Neural crest cell (in vitro differentiated cells): ENCODE results near the gene SEMA3A. TPM values are rescaled to one million over a fixed set of nuclear protein-coding genes. Genes with fewer than 3 reads are reported as not detected.

Experiments
- DNase-seq: peaks from one replicate; pipeline ENCODE4 v3.0.0; 2021; ENCODE audit warnings: low read depth, mixed read lengths, low spot score
- H3K27ac Mint-ChIP-seq: one replicate; pipeline ENCODE4 v1.8.0; 2021; ENCODE audit warnings: mild to moderate bottlenecking, mixed read lengths; ENCODE audit not compliant: unreplicated experiment
- H3K27me3 Mint-ChIP-seq: 2 replicates; pipeline ENCODE4 v1.8.0; 2021; ENCODE audit warnings: low read depth, mild to moderate bottlenecking, mixed read lengths
- H3K36me3 Mint-ChIP-seq: 2 replicates; pipeline ENCODE4 v1.8.0; 2021; ENCODE audit warnings: low read depth, mild to moderate bottlenecking, mixed read lengths
- H3K4me1 Mint-ChIP-seq: 2 replicates; pipeline ENCODE4 v1.8.0; 2021; ENCODE audit warnings: mixed read lengths
- H3K4me3 Mint-ChIP-seq: one replicate; pipeline ENCODE4 v1.8.0; 2021; ENCODE audit warnings: mild to moderate bottlenecking, mixed read lengths
- H3K9me3 Mint-ChIP-seq: 2 replicates; pipeline ENCODE4 v1.8.0; 2021; ENCODE audit warnings: mixed read lengths
- total RNA-seq: library from RNA; stranded (reverse); gene quantifications from 2 replicates; pipeline ENCODE4 v1.2.1, GENCODE V29; 2021
- TF ChIP-seq, protein P1 (sequence below): fragments of 200-600 bp; sonication (generic); conservative IDR thresholded peaks from 2 replicates; pipeline ENCODE4 v1.5.0; 2021; ENCODE audit warnings: antibody characterized with exemption, mild to moderate bottlenecking

SEMA3A gene
- total RNA-seq, 1 donor from 2014 or later, result 24.7 TPM

DNA sequence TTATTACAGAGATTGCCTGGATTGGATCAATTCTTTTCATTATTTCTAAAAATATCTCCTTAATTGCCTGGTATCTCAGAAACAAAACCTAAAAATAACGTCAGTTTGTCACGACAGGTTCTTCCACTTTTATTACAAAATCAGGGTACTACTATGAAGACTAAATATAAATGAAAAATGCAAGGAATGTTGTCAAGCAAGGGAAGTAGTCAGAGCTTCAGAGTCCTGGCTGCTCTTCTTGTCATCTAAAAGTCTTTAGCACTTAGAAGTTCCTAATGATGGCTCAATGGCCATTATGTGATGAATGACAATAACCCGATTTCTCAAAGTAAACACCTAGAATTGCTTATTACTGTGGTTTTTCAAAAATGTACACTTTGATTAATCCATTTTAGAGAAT is 192.2 kb downstream of the SEMA3A start:
- TF ChIP-seq, protein P1, sequence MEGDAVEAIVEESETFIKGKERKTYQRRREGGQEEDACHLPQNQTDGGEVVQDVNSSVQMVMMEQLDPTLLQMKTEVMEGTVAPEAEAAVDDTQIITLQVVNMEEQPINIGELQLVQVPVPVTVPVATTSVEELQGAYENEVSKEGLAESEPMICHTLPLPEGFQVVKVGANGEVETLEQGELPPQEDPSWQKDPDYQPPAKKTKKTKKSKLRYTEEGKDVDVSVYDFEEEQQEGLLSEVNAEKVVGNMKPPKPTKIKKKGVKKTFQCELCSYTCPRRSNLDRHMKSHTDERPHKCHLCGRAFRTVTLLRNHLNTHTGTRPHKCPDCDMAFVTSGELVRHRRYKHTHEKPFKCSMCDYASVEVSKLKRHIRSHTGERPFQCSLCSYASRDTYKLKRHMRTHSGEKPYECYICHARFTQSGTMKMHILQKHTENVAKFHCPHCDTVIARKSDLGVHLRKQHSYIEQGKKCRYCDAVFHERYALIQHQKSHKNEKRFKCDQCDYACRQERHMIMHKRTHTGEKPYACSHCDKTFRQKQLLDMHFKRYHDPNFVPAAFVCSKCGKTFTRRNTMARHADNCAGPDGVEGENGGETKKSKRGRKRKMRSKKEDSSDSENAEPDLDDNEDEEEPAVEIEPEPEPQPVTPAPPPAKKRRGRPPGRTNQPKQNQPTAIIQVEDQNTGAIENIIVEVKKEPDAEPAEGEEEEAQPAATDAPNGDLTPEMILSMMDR, result no peak
- H3K36me3 Mint-ChIP-seq, result peaks cover 5% of the 10 kb centered on the region
- H3K4me3 Mint-ChIP-seq, result no peak overlapping the region
- DNase-seq, result no peak
- H3K27me3 Mint-ChIP-seq, result no peaks in the 10 kb centered on the region
- H3K27ac Mint-ChIP-seq, result no peak overlapping the region
- H3K9me3 Mint-ChIP-seq, result peaks cover 2% of the 10 kb centered on the region
- H3K4me1 Mint-ChIP-seq, result no peaks in the 10 kb centered on the region

DNA sequence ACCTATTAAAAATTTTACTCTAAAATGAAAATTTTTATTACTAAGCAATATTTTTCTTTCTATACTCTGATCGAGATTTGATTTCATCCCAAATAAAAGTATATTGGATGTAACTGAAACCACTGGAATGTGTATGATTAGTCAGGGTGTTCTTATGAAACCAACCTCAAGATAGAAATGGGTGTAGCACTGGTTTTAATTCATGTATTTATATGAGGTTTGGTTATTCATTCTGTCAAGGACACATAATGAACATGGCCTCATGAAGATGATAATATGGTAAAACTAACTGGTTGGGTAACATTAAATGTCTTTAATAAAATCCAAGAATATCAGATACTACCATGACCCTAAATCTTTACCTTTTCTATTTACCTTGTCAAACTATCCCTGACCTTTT is 197.7 kb downstream of the SEMA3A start:
- TF ChIP-seq, protein P1, result no peak
- Mint-ChIP-seq H3K27me3 (no peaks in the 10 kb centered on the region), H3K4me3 (no peak overlapping the region), H3K4me1 (no peaks in the 10 kb centered on the region), H3K9me3 (peaks cover 2% of the 10 kb centered on the region), H3K27ac (no peak overlapping the region), H3K36me3 (peaks cover 8% of the 10 kb centered on the region)
- no peak for DNase-seq

DNA sequence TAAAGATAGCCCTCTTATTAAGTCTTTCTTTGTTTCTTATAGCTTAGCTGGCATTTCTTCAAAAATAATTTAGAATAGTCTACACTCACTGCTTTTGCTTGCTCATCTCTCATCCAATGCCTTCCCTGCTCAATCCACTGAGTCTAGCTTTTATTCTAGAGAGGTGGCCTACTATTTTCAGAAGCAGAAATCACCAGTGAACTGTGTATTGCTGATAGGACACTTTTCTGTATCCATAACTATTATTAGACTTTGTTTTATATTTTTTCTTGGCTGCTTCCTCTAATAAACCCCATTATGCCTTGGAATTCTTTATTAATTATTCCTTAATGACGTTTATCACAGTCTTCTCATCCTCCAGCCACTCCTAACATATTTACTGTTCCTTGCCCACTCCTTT is 206.8 kb downstream of the SEMA3A start:
- Mint-ChIP-seq H3K36me3 (peaks cover 17% of the 10 kb centered on the region), H3K4me3 (no peak overlapping the region), H3K4me1 (peaks cover 4% of the 10 kb centered on the region), H3K27ac (no peak overlapping the region), H3K9me3 (no peaks in the 10 kb centered on the region), H3K27me3 (no peaks in the 10 kb centered on the region)
- no peak for DNase-seq
- TF ChIP-seq, protein P1, result no peak

DNA sequence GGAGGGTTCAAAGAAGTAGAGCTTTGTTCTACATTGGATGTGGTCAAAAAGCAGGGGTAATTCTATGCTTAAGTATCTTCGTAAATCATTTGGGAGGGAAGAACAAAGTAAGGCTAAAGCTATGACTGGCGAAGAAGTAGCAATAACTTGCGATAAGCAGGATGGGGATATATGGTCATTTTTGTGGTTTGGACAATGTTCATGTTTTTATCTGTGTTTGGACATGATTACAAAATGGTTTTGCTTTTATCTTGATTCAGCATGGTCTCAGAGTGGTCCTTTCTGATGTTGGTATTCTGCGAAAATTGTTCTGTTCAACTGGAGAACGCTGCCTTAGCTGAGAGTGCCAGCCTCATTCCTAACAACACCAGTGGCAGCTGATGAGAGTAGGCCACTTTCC is 208.8 kb downstream of the SEMA3A start:
- Mint-ChIP-seq H3K4me3 (no peak overlapping the region), H3K36me3 (peaks cover 21% of the 10 kb centered on the region), H3K27ac (no peak overlapping the region), H3K9me3 (no peaks in the 10 kb centered on the region), H3K4me1 (peaks cover 4% of the 10 kb centered on the region), H3K27me3 (no peaks in the 10 kb centered on the region)
- TF ChIP-seq, protein P1, result no peak
- DNase-seq, result no peak

DNA sequence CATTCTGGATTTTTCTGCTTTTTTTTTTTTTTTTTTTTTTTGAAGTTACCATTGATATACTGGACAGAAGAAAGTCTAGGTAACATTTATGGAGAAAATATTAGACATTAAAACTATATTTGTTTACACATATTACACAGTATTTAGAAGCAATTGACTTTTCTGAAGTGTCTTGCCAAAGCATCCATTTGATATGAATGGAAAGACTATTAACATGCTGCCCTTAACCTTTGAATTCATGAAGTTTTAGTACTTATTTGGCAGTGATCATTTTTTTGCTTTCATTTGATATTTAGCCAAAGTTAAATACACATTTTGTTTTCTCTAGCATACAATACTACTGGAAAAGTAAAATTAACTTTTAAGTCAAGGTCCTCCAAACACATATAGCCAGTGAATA is 210.0 kb downstream of the SEMA3A start:
- no peak overlapping the region for H3K4me3 Mint-ChIP-seq
- H3K36me3 Mint-ChIP-seq, result peaks cover 21% of the 10 kb centered on the region
- DNase-seq, result no peak
- H3K9me3 Mint-ChIP-seq, result no peaks in the 10 kb centered on the region
- H3K27me3 Mint-ChIP-seq, result no peaks in the 10 kb centered on the region
- H3K4me1 Mint-ChIP-seq, result peaks cover 4% of the 10 kb centered on the region
- TF ChIP-seq, protein P1, result no peak
- no peak overlapping the region for H3K27ac Mint-ChIP-seq

DNA sequence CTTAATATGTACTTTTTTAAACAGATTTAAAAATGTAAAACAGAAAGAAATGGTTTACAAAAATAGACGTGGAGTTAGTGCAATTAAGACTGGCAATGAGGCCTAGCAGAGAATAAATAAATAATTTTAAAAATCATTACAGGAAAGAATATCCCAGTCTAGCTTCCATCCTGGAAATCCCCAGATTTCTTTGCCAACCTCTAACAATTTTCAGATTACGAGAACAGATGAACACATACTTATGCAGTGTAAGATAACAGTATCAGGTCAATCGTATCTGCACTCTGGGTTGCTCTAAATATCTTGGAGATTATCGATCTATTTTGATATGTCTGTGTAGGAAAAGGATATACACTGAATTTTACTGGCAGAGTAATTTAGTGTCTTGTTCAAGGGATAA is 210.5 kb downstream of the SEMA3A start:
- peaks cover 21% of the 10 kb centered on the region for H3K36me3 Mint-ChIP-seq
- no peak overlapping the region for H3K27ac Mint-ChIP-seq
- peaks cover 4% of the 10 kb centered on the region for H3K4me1 Mint-ChIP-seq
- no peak for DNase-seq
- H3K27me3 Mint-ChIP-seq, result no peaks in the 10 kb centered on the region
- H3K4me3 Mint-ChIP-seq, result no peak overlapping the region
- TF ChIP-seq, protein P1, result no peak
- H3K9me3 Mint-ChIP-seq, result no peaks in the 10 kb centered on the region
